PC-3 (cell line): ENCODE data around the gene LHFPL2. TPM values are rescaled to one million over a fixed set of nuclear protein-coding genes. Genes with fewer than 3 reads are reported as not detected.

ENCODE experiments used
- ATAC-seq: fragments of 200-7000 bp; cut with Tn5 transposase; 2 replicates; pipeline ENCODE4 v1.9.1; 2020; ENCODE audit warnings: mild to moderate bottlenecking, moderate library complexity
- BruUV-seq: library from RNA; stranded (reverse); fragments of 400-500 nt; replicated peaks from 2 replicates; lab custom pipeline; 2021; lab: Mats Ljungman, UMichigan
- CTCF ChIA-PET: fragments of 300-600 bp; sonication (Branson Sonifier 250); formaldehyde crosslinking; loops from one replicate; lab custom pipeline; 2022; ENCODE audit warnings: antibody characterized with exemption; lab: Charles Lee
- POLR2A ChIA-PET: fragments of 300-600 bp; sonication (Branson Sonifier 250); formaldehyde crosslinking; loops from one replicate; lab custom pipeline; 2022; ENCODE audit warnings: antibody characterized with exemption; ENCODE audit not compliant: unreplicated experiment; lab: Charles Lee
- DNase-seq: peaks from one replicate; pipeline ENCODE4 v3.0.0-alpha.2; 2015
- H2AFZ ChIP-seq: fragments of 300-600 bp; sonication (generic); 2 replicates; pipeline ENCODE4 v1.6.0; 2016; ENCODE audit warnings: antibody characterized with exemption, low read length
- H3F3A ChIP-seq: fragments of 300-600 bp; sonication (generic); one replicate; pipeline ENCODE4 v1.6.0; 2017; ENCODE audit warnings: antibody characterized with exemption, low read length, control low read depth, mild to moderate bottlenecking; ENCODE audit not compliant: unreplicated experiment
- H3K27ac ChIP-seq: fragments of 300-600 bp; sonication (generic); 2 replicates; pipeline ENCODE4 v1.5.1; 2016; ENCODE audit warnings: mild to moderate bottlenecking, low read length
- H3K27me3 ChIP-seq: fragments of 300-600 bp; sonication (generic); 2 replicates; pipeline ENCODE4 v1.6.1; 2016; ENCODE audit warnings: low read length, mixed read lengths
- H3K36me3 ChIP-seq: fragments of 300-600 bp; sonication (generic); 2 replicates; pipeline ENCODE4 v1.6.1; 2016; ENCODE audit warnings: low read depth, mixed run types, low read length, mixed read lengths
- H3K4me1 ChIP-seq: fragments of 300-600 bp; sonication (generic); 2 replicates; pipeline ENCODE4 v1.5.1; 2016; ENCODE audit warnings: low read length; ENCODE audit not compliant: insufficient read depth
- H3K4me2 ChIP-seq: fragments of 300-600 bp; sonication (generic); 2 replicates; pipeline ENCODE4 v1.6.0; 2016; ENCODE audit warnings: low read length
- H3K4me3 ChIP-seq: fragments of 300-600 bp; sonication (generic); 2 replicates; pipeline ENCODE4 v1.5.1; 2016; ENCODE audit warnings: mild to moderate bottlenecking, low read length, mixed read lengths
- H3K79me2 ChIP-seq: fragments of 300-600 bp; sonication (generic); 2 replicates; pipeline ENCODE4 v1.6.1; 2017; ENCODE audit warnings: low read length, mixed read lengths
- H3K9ac ChIP-seq: fragments of 300-600 bp; sonication (generic); 2 replicates; pipeline ENCODE4 v1.6.0; 2016; ENCODE audit warnings: mild to moderate bottlenecking, low read length
- H3K9me2 ChIP-seq: fragments of 300-600 bp; sonication (generic); replicated peaks from 2 replicates; pipeline ENCODE4 v1.6.1; 2016; ENCODE audit warnings: mixed run types, low read length, mixed read lengths
- H3K9me3 ChIP-seq: fragments of 300-600 bp; sonication (generic); 2 replicates; pipeline ENCODE4 v1.6.1; 2016; ENCODE audit warnings: low read length, mixed read lengths
- H4K20me1 ChIP-seq: fragments of 300-600 bp; sonication (generic); 2 replicates; pipeline ENCODE4 v1.6.1; 2016; ENCODE audit warnings: low read length, mixed read lengths
- EZH2 ChIP-seq: fragments of 300-600 bp; sonication (generic); IDR thresholded peaks from one replicate; pipeline ENCODE4 v1.6.1; 2017; ENCODE audit warnings: antibody characterized with exemption, mild to moderate bottlenecking, low read length; ENCODE audit not compliant: unreplicated experiment
- EZH2phosphoT487 ChIP-seq: fragments of 300-600 bp; sonication (generic); IDR thresholded peaks from 2 replicates; pipeline ENCODE4 v1.6.1; 2018; ENCODE audit warnings: mild to moderate bottlenecking, antibody characterized with exemption, low read length, borderline replicate concordance
- intact Hi-C: fragments of 100-400 bp; cut with micrococcal nuclease; formaldehyde crosslinking; loops from 2 replicates; pipeline ENCODE4 v1.9.0; 2023
- total RNA-seq: library from RNA; depleted of rRNA; stranded (reverse); fragments of >200 nt; gene quantifications from 2 replicates; pipeline ENCODE4 v1.2.3, GENCODE V29; 2014
- TF ChIP-seq, protein P1 (sequence below): fragments of 300-600 bp; sonication (generic); conservative IDR thresholded peaks from 2 replicates; pipeline ENCODE4 v1.5.1; 2017; ENCODE audit warnings: antibody characterized with exemption, low read depth, mild to moderate bottlenecking, low read length

Gene LHFPL2
- total RNA-seq, 1 experiment from 2014 or later: 21.7 TPM

DNA sequence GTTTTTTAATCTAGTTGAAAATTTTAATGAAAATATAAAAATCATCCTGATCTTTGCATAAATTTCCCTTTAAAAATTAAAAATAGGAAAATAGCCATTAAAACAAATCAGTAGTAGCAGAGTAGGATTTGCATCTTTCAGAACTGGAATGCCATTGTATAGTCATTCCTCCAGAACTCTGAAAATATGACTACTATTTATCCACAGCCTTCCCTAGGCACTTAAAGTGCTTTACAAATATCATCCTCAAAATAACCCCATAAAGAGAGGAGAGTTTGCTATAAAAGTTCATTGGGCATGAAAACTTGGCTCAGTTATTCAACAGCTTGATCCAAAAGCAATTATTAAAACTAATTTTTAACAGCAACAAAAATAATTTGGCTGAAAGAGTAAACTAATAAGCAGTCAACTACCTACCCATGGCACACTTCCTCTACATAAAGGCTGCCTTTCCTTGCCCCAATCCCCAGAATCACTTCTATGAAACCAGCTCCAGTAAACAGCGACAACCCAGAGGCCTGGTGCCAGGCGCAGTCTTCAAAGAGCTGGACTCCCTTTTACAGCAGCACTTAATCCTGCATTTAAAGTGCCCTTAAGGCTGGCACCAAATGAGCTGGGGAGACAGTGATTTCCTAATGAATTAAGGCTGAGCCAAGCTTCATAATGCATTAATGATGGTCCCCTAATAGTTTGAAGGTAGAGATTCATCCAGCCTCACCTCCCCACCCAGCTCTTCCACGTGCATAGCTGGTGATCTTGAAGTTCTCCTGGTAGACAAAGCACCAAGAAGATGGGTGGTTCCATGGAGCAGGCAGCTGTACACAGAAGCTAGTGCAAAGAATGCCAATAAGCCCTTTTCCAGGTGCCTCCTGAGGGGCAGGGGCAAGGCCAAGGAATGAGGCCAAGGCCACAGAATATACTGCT is 36.1 kb downstream of the LHFPL2 start:
- Histone ChIP-seq H2AFZ (no peak overlapping the region), H3K36me3 (peaks cover 5% of the 10 kb centered on the region), H3K4me3 (no peak overlapping the region), H3K4me1 (peaks cover 35% of the 10 kb centered on the region), H3K4me2 (no peak overlapping the region), H3K27ac (no peak overlapping the region), H3K9me3 (no peaks in the 10 kb centered on the region), H3K79me2 (peaks cover 36% of the 10 kb centered on the region), H3F3A (no peaks in the 10 kb centered on the region), H3K9me2 (no peaks in the 10 kb centered on the region), H3K27me3 (no peaks in the 10 kb centered on the region), H3K9ac (no peak overlapping the region), H4K20me1 (no peaks in the 10 kb centered on the region)
- CTCF ChIA-PET: no interaction called here
- TF ChIP-seq, protein P1, sequence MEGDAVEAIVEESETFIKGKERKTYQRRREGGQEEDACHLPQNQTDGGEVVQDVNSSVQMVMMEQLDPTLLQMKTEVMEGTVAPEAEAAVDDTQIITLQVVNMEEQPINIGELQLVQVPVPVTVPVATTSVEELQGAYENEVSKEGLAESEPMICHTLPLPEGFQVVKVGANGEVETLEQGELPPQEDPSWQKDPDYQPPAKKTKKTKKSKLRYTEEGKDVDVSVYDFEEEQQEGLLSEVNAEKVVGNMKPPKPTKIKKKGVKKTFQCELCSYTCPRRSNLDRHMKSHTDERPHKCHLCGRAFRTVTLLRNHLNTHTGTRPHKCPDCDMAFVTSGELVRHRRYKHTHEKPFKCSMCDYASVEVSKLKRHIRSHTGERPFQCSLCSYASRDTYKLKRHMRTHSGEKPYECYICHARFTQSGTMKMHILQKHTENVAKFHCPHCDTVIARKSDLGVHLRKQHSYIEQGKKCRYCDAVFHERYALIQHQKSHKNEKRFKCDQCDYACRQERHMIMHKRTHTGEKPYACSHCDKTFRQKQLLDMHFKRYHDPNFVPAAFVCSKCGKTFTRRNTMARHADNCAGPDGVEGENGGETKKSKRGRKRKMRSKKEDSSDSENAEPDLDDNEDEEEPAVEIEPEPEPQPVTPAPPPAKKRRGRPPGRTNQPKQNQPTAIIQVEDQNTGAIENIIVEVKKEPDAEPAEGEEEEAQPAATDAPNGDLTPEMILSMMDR: no peak
- TF ChIP-seq EZH2 (no peak), EZH2phosphoT487 (no peak)
- POLR2A ChIA-PET: no interaction called here
- DNase-seq: no peak
- peak; percentile 54 for ATAC-seq
- intact Hi-C loops: no loop called here
- BruUV-seq: no TSS peak

DNA sequence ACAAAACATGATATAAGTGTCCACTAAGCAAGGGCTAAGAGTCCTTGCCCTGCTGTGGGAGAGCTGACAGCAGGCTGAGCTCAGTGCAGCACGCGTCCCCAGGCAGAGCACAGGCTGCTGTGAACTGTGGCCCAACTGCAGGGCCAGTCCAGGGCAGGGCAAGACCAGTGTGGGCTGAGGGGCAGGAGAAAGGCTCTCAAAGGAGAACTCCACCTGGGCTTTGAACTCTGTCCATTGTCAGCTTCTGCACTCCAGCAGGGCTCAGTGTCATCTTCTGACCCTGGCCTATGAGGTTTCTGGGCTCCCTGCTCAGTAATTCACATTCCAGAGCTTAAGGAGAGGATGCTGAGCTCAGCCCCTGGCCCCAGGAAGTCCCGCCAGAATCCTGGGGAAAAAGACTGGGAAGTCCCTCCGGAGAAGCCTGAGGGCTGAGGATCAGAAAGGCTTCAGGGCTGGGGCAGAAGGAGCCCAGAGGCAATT is 37.4 kb downstream of the LHFPL2 start:
- H3K4me3 ChIP-seq: no peak overlapping the region
- no peaks in the 10 kb centered on the region for H3K9me2 ChIP-seq
- no peaks in the 10 kb centered on the region for H3F3A ChIP-seq
- H4K20me1 ChIP-seq: no peaks in the 10 kb centered on the region
- peaks cover 34% of the 10 kb centered on the region for H3K4me1 ChIP-seq
- ChIA-PET CTCF (no interaction called here), POLR2A (no interaction called here)
- no peaks in the 10 kb centered on the region for H3K27me3 ChIP-seq
- ATAC-seq (no peak), DNase-seq (no peak)
- no peak overlapping the region for H3K27ac ChIP-seq
- H3K4me2 ChIP-seq: no peak overlapping the region
- TF ChIP-seq EZH2phosphoT487 (no peak), EZH2 (no peak)
- TF ChIP-seq, protein P1: no peak
- no peak overlapping the region for H2AFZ ChIP-seq
- intact Hi-C loops: no loop called here
- H3K9ac ChIP-seq: no peak overlapping the region
- H3K79me2 ChIP-seq: peaks cover 38% of the 10 kb centered on the region
- H3K36me3 ChIP-seq: peaks cover 5% of the 10 kb centered on the region
- BruUV-seq: no TSS peak
- H3K9me3 ChIP-seq: no peaks in the 10 kb centered on the region

DNA sequence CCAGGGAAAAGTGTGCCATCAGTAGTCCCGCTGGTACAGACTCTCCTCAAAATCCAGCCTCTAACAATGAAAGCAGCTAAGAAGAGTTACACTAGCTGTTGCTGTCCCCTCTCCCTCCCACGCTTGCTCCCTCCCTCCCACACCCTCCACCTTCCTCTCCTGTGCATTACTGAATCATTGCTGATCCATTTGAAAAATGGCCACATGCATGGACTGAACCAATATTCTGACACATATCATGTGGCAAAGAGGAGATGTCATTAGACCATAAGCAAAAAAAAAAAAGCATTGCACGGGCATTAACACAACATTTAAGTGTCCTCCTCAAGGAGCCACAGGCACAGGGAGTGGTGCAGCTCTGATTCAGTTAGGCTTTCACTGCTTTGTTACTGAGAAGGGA is 37.9 kb downstream of the LHFPL2 start:
- no peaks in the 10 kb centered on the region for H3F3A ChIP-seq
- peaks cover 38% of the 10 kb centered on the region for H3K79me2 ChIP-seq

More for the DNA sequence above, 37.9 kb downstream of the LHFPL2 start:
- no peak overlapping the region for H3K4me2 ChIP-seq
- BruUV-seq: no TSS peak
- H3K9me3 ChIP-seq: no peaks in the 10 kb centered on the region
- no peak overlapping the region for H3K9ac ChIP-seq
- intact Hi-C loops: no loop called here
- no peaks in the 10 kb centered on the region for H3K27me3 ChIP-seq
- peaks cover 5% of the 10 kb centered on the region for H3K36me3 ChIP-seq
- H4K20me1 ChIP-seq: no peaks in the 10 kb centered on the region
- H3K4me1 ChIP-seq: peaks cover 36% of the 10 kb centered on the region
- no peaks in the 10 kb centered on the region for H3K9me2 ChIP-seq
- ATAC-seq (no peak), DNase-seq (no peak)
- no peak overlapping the region for H2AFZ ChIP-seq
- no peak overlapping the region for H3K4me3 ChIP-seq
- TF ChIP-seq, protein P1: no peak
- TF ChIP-seq EZH2 (no peak), EZH2phosphoT487 (no peak)
- ChIA-PET CTCF (no interaction called here), POLR2A (no interaction called here)
- no peak overlapping the region for H3K27ac ChIP-seq
